Liver (tissue), 9 donors: Measurements from ENCODE around the gene FOCAD. TPM values are rescaled to one million over a fixed set of nuclear protein-coding genes. Genes with fewer than 3 reads are reported as not detected.

ENCODE experiments used
- DNase-seq: peaks from one replicate; pipeline ENCODE4 v3.0.0-alpha.2; 2017; ENCODE audit warnings: low spot score
- H3K27ac ChIP-seq, 2 donors: one replicate each; pipeline ENCODE4 v1.7.0; 2013; ENCODE audit warnings: inconsistent platforms in 2 of 2, low read length in 2 of 2, control low read depth in 1 of 2, low read depth in 1 of 2, mild to moderate bottlenecking in 1 of 2
- H3K27me3 ChIP-seq, 4 donors: one replicate each; pipeline versions ENCODE4 v1.6.1 to v1.7.0; 2013; ENCODE audit warnings: low read length in 3 of 4, inconsistent platforms in 1 of 4, mild to moderate bottlenecking in 1 of 4, moderate library complexity in 1 of 4; ENCODE audit not compliant: control insufficient read depth in 4 of 4, insufficient read depth in 4 of 4
- H3K36me3 ChIP-seq, 4 donors: one replicate each; pipeline versions ENCODE4 v1.6.1 to v1.7.0; 2013; ENCODE audit warnings: low read length in 3 of 4, mild to moderate bottlenecking in 3 of 4, low read depth in 1 of 4, moderate library complexity in 1 of 4; ENCODE audit not compliant: control insufficient read depth in 4 of 4, insufficient read depth in 3 of 4
- H3K4me1 ChIP-seq, 4 donors: one replicate each; pipeline versions ENCODE4 v1.6.1 to v1.7.0; 2013; ENCODE audit warnings: low read length in 3 of 4, mild to moderate bottlenecking in 3 of 4, moderate library complexity in 1 of 4; ENCODE audit not compliant: control insufficient read depth in 4 of 4, insufficient read depth in 4 of 4
- H3K4me3 ChIP-seq, 3 donors: one replicate each; pipeline versions ENCODE4 v1.6.1 to v1.7.0; 2013; ENCODE audit warnings: low read length in 3 of 3, control low read depth in 1 of 3, low read depth in 1 of 3, mild to moderate bottlenecking in 1 of 3
- H3K9ac ChIP-seq, 2 donors: one replicate each; pipeline ENCODE4 v1.7.0; 2013; ENCODE audit warnings: low read length in 2 of 2, mild to moderate bottlenecking in 2 of 2, moderate library complexity in 2 of 2, control low read depth in 1 of 2, low read depth in 1 of 2
- H3K9me3 ChIP-seq, 4 donors: one replicate each; pipeline versions ENCODE4 v1.6.1 to v1.7.0; 2013; ENCODE audit warnings: low read length in 3 of 4; ENCODE audit not compliant: control insufficient read depth in 4 of 4
- EGR1 ChIP-seq, 2 donors: IDR thresholded peaks; 2 replicates each; pipeline ENCODE4 v1.6.1; 2016 to 2018; ENCODE audit warnings: antibody characterized with exemption in 2 of 2, low read depth in 2 of 2
- FOXA1 ChIP-seq: IDR thresholded peaks from 2 replicates; pipeline ENCODE4 v1.6.1; 2016; ENCODE audit warnings: antibody characterized with exemption
- FOXA2 ChIP-seq: IDR thresholded peaks from 2 replicates; pipeline ENCODE4 v1.6.1; 2016; ENCODE audit warnings: antibody characterized with exemption
- GABPA ChIP-seq, 2 donors: IDR thresholded peaks in 1 of 2; conservative IDR thresholded peaks in 1 of 2; 2 replicates each; pipeline ENCODE4 v1.6.1; 2016; ENCODE audit warnings: antibody characterized with exemption in 2 of 2, mild to moderate bottlenecking in 1 of 2, moderate library complexity in 1 of 2
- HNF4A ChIP-seq, 2 donors: conservative IDR thresholded peaks; 2 replicates each; pipeline ENCODE4 v1.6.1; 2016; ENCODE audit warnings: antibody characterized with exemption in 2 of 2, mild to moderate bottlenecking in 2 of 2
- HNF4G ChIP-seq: IDR thresholded peaks from 2 replicates; pipeline ENCODE4 v1.6.1; 2016; ENCODE audit warnings: antibody characterized with exemption
- JUND ChIP-seq, 2 donors: IDR thresholded peaks; 2 replicates each; pipeline ENCODE4 v1.6.1; 2016; ENCODE audit warnings: antibody characterized with exemption in 2 of 2
- NR2F2 ChIP-seq: IDR thresholded peaks from 2 replicates; pipeline ENCODE4 v1.6.1; 2016; ENCODE audit warnings: antibody characterized with exemption
- RAD21 ChIP-seq, 2 donors: IDR thresholded peaks; 2 replicates each; pipeline ENCODE4 v1.6.1; 2016; ENCODE audit warnings: antibody characterized with exemption in 2 of 2, mild to moderate bottlenecking in 2 of 2
- RXRA ChIP-seq, 2 donors: IDR thresholded peaks; 2 replicates each; pipeline ENCODE4 v1.6.1; 2017 to 2018; ENCODE audit warnings: antibody characterized with exemption in 2 of 2, mild to moderate bottlenecking in 1 of 2
- SP1 ChIP-seq: IDR thresholded peaks from 2 replicates; pipeline ENCODE4 v1.6.1; 2018; ENCODE audit warnings: antibody characterized with exemption, mild to moderate bottlenecking
- TAF1 ChIP-seq: conservative IDR thresholded peaks from 2 replicates; pipeline ENCODE4 v1.6.1; 2016; ENCODE audit warnings: antibody characterized with exemption, mild to moderate bottlenecking
- YY1 ChIP-seq: IDR thresholded peaks from 2 replicates; pipeline ENCODE4 v1.6.1; 2016; ENCODE audit warnings: antibody characterized with exemption, mild to moderate bottlenecking
- WGBS: extraction: QIAGEN DNeasy Blood & Tissue Kit; methylation state at CpG from one replicate; pipeline ENCODE4 v1.1.7; 2013; 5-methylcytosine and 5-hydroxymethylcytosine counted together
- polyA plus RNA-seq, 2 donors: library from polyadenylated mRNA; stranded (reverse) in 1 of 2; unstranded in 1 of 2; fragments of 200-250 nt in 1 of 2; fragments of >200 nt in 1 of 2; fragmentation: Nextera tagmentation in 1 of 2; extraction: Ambion mirVana in 1 of 2; gene quantifications; one replicate each; pipeline versions ENCODE4 v1.2.1 to v1.2.3, GENCODE V29; 2013 to 2015
- total RNA-seq, 2 donors: library from RNA; depleted of rRNA; stranded (reverse); fragments of >200 nt; gene quantifications; one replicate each; pipeline ENCODE4 v1.2.3, GENCODE V29; 2014
- TF ChIP-seq, protein P1 (sequence below): IDR thresholded peaks from 2 replicates; pipeline ENCODE4 v1.6.1; 2016; ENCODE audit warnings: antibody characterized with exemption, mild to moderate bottlenecking
- TF ChIP-seq, protein P2 (sequence below): fragments of 150-350 bp; IDR thresholded peaks from 2 replicates; pipeline ENCODE4 v1.5.1; 2017; ENCODE audit warnings: improper control_type of control experiment, low read depth, low read length; ENCODE audit not compliant: missing input control
- TF ChIP-seq, protein P3 (sequence below): IDR thresholded peaks from 2 replicates; pipeline ENCODE4 v1.6.1; 2016; ENCODE audit warnings: antibody characterized with exemption
- TF ChIP-seq, protein P4 (sequence below): IDR thresholded peaks from 2 replicates; pipeline ENCODE4 v1.6.1; 2016; ENCODE audit warnings: antibody characterized with exemption
- TF ChIP-seq, protein P5 (sequence below): IDR thresholded peaks from 2 replicates; pipeline ENCODE4 v1.6.1; 2016; ENCODE audit warnings: antibody characterized with exemption
- donor health status: healthy.
- donor health status: healthy.
- donor health status: healthy.
- donor health status: healthy.
- donor health status: healthy.

FOCAD gene
- total and polyA plus RNA-seq, 4 donors: 3.2 to 21.0 (median 10.3) TPM

DNA sequence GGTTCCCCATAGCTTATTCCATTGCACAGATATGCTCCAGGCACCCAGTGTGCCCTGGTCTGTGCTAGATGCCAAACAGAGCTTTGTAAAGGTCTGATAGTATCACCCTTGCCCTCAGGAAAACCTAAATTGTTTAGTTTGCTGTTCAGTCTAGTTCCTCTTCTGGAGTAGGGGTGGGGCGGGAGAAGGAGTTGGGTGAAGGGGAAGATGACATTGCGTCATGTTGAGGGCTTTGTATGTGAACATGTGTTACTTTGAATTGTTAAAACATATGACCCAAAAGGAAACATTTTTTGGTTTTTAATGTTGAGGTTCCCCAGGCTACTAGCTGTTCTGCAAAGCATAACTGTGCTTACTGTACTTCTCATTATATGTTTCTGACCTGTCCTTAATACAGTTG, 306.8 kb downstream of the FOCAD start:
- DNase-seq: no peak
- no peaks in the 10 kb centered on the region for H3K9me3 ChIP-seq
- H3K4me1 ChIP-seq: peaks cover 0 to 3% (median 0%) of the 10 kb centered on the region in 4 donors
- no peak for TF ChIP-seq RAD21 (IDR thresholded peaks at IDR 0.05)
- no peak for TF ChIP-seq RXRA (IDR thresholded peaks at IDR 0.05)
- no peak for TF ChIP-seq SP1
- no peak for TF ChIP-seq GABPA (IDR thresholded peaks at IDR 0.05 in 1 of 2, conservative IDR thresholded peaks at IDR 0.05 in 1 of 2)
- TF ChIP-seq, protein P1, sequence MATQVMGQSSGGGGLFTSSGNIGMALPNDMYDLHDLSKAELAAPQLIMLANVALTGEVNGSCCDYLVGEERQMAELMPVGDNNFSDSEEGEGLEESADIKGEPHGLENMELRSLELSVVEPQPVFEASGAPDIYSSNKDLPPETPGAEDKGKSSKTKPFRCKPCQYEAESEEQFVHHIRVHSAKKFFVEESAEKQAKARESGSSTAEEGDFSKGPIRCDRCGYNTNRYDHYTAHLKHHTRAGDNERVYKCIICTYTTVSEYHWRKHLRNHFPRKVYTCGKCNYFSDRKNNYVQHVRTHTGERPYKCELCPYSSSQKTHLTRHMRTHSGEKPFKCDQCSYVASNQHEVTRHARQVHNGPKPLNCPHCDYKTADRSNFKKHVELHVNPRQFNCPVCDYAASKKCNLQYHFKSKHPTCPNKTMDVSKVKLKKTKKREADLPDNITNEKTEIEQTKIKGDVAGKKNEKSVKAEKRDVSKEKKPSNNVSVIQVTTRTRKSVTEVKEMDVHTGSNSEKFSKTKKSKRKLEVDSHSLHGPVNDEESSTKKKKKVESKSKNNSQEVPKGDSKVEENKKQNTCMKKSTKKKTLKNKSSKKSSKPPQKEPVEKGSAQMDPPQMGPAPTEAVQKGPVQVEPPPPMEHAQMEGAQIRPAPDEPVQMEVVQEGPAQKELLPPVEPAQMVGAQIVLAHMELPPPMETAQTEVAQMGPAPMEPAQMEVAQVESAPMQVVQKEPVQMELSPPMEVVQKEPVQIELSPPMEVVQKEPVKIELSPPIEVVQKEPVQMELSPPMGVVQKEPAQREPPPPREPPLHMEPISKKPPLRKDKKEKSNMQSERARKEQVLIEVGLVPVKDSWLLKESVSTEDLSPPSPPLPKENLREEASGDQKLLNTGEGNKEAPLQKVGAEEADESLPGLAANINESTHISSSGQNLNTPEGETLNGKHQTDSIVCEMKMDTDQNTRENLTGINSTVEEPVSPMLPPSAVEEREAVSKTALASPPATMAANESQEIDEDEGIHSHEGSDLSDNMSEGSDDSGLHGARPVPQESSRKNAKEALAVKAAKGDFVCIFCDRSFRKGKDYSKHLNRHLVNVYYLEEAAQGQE: no peak
- TF ChIP-seq, protein P2, sequence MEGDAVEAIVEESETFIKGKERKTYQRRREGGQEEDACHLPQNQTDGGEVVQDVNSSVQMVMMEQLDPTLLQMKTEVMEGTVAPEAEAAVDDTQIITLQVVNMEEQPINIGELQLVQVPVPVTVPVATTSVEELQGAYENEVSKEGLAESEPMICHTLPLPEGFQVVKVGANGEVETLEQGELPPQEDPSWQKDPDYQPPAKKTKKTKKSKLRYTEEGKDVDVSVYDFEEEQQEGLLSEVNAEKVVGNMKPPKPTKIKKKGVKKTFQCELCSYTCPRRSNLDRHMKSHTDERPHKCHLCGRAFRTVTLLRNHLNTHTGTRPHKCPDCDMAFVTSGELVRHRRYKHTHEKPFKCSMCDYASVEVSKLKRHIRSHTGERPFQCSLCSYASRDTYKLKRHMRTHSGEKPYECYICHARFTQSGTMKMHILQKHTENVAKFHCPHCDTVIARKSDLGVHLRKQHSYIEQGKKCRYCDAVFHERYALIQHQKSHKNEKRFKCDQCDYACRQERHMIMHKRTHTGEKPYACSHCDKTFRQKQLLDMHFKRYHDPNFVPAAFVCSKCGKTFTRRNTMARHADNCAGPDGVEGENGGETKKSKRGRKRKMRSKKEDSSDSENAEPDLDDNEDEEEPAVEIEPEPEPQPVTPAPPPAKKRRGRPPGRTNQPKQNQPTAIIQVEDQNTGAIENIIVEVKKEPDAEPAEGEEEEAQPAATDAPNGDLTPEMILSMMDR: no peak
- no peak for TF ChIP-seq NR2F2
- TF ChIP-seq TAF1: no peak
- no peak for TF ChIP-seq JUND (IDR thresholded peaks at IDR 0.05)
- TF ChIP-seq, protein P3, sequence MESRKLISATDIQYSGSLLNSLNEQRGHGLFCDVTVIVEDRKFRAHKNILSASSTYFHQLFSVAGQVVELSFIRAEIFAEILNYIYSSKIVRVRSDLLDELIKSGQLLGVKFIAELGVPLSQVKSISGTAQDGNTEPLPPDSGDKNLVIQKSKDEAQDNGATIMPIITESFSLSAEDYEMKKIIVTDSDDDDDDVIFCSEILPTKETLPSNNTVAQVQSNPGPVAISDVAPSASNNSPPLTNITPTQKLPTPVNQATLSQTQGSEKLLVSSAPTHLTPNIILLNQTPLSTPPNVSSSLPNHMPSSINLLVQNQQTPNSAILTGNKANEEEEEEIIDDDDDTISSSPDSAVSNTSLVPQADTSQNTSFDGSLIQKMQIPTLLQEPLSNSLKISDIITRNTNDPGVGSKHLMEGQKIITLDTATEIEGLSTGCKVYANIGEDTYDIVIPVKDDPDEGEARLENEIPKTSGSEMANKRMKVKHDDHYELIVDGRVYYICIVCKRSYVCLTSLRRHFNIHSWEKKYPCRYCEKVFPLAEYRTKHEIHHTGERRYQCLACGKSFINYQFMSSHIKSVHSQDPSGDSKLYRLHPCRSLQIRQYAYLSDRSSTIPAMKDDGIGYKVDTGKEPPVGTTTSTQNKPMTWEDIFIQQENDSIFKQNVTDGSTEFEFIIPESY: no peak
- TF ChIP-seq, protein P4, sequence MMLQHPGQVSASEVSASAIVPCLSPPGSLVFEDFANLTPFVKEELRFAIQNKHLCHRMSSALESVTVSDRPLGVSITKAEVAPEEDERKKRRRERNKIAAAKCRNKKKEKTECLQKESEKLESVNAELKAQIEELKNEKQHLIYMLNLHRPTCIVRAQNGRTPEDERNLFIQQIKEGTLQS: no peak
- no peak for TF ChIP-seq EGR1 (IDR thresholded peaks at IDR 0.05; ENCODE audit: low read depth in 2 of 2)
- TF ChIP-seq, protein P5, sequence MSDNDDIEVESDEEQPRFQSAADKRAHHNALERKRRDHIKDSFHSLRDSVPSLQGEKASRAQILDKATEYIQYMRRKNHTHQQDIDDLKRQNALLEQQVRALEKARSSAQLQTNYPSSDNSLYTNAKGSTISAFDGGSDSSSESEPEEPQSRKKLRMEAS: no peak
- TF ChIP-seq FOXA1: no peak
- no peak for TF ChIP-seq HNF4A (conservative IDR thresholded peaks at IDR 0.05)
- no peak for TF ChIP-seq HNF4G
- TF ChIP-seq YY1: no peak
- TF ChIP-seq FOXA2: no peak
- no peaks in the 10 kb centered on the region for H3K27me3 ChIP-seq
- 95% methylated on average over 2 of the region's 2 CpGs for WGBS
- no peak overlapping the region for H3K4me3 ChIP-seq
- peaks cover 0 to 4% (median 3%) of the 10 kb centered on the region in 4 donors for H3K36me3 ChIP-seq
- no peak overlapping the region for H3K27ac ChIP-seq
- H3K9ac ChIP-seq: no peak overlapping the region
